ENCODE results near the gene JAZF1. TPM values are rescaled to one million over a fixed set of nuclear protein-coding genes. Genes with fewer than 3 reads are reported as not detected.
A peak's percentile ranks its signal among the peaks of the same experiment; 100 is the strongest.

Gene JAZF1
- total RNA-seq, 1 experiment from 2014 or later: 6.9 TPM

GRCh38 chr7:28075674-28076358 is 104.8 kb downstream of the JAZF1 start:
- no peak for DNase-seq (ENCODE audit: low read depth)

DNA sequence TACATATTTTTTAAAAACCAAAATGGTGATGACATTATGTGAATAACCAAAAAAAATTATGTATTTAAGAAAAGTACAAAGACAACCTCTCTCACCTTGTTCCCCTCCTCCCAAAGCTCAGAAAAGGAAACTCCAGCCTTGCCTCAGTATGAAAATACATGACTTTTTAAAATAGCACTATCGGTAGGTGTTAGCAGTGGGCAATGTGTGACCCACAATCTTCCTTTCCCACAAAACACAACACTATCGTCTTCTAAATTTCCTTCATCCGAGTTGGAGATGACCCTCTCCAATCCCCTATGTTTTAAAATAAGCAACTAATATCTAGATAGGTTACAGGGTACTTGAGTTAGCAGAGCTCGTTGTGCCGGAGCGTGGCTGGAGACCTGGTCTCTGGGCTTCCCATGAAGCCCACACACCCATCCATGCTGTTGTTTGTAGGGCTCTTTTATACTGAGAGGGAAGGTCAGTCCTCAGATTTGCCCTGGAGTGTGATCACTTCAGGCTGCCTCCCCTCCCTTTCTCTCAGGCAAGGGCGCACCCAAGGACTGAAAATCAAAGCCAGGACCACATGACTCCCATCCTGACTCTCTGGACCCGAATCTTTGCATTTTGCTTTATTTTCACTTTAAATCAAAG is 107.6 kb downstream of the JAZF1 start:
- no peak for DNase-seq (ENCODE audit: low read depth)

DNA sequence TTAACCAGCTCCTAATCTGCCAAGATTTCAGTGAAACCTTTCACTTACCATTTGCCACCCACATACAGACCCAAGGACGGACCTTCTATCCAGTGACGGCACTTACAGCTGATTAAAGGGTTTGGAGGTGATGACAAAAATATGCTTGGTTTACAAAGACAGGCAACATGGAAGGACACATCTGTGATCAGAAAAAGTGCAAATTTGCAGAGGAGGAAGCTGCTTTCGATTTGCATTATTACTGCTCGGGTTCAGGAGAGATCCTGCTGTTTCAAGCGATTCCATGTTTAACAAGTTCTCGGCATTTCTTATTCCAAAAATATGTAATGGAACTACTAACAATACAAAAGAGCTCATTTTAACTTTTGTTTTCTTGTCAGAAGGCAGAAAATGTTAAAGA is 109.0 kb downstream of the JAZF1 start:
- no peak for DNase-seq (ENCODE audit: low read depth)

- no peak for DNase-seq (ENCODE audit: low read depth)
Observed at GRCh38 chr7:28070297-28071055, 110.1 kb downstream of the JAZF1 start.

DNA sequence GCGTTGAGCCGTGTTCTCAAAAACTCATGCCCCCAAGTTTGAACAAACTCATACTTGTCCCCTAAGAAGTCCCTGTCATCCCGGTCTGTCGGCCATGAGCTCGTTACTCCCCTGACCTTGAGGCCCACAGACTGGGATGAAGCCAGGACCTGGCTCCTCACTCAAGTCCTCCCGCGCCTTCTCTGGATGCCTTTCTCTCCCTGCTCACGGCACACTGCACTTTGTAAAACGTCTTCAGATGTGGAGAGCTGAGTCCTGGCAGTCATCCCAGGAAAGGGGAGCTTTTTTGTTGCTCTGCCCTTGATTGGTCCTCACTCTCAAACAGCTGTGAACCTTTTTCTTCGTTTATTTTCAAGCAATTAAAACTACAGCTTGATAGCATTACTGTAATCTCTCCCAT is 110.8 kb downstream of the JAZF1 start:
- DNase-seq (ENCODE audit: low read depth): no peak

- no peak for DNase-seq (ENCODE audit: low read depth)
Observed at GRCh38 chr7:28069388-28069787, 111.2 kb downstream of the JAZF1 start.

DNA sequence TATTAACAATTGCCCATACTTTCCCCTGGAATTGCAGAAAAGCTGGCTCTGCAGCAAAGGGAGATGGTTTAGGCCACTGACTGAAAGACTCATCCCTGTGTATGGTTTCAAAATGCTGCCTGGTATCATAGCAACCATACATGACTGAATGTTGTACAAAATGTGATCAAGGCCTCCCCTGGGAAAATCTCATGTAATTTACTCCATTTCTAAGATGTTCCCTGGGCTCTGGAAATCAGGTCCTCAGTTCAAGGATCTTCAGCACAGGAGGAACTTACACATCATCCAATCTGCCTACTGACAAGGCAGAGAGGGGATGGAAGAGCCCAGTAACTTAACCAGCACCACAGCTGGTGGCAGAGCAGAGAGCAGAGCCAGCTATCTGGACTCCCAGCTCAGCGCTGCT is 111.8 kb downstream of the JAZF1 start:
- DNase-seq (ENCODE audit: low read depth): no peak

DNA sequence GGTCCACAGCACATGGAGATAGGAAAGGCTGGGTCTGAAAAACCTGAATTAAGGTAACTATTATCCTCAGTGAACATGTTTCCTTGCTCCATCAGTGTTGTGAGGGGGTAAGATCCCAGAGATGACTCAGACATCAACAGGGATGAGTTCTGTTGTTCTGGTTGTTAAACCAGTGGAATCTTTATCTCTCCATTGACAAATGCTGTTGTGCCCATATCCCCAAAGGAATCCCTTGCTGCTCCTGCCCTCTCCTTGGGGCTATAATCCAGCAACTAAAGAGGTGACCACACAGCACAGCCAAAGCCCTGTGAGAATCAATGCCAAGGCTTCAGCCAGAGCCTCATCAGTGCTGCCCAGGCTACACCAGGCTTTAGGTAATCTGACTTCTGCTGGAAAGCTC is 113.4 kb downstream of the JAZF1 start:
- no peak for DNase-seq (ENCODE audit: low read depth)

DNA sequence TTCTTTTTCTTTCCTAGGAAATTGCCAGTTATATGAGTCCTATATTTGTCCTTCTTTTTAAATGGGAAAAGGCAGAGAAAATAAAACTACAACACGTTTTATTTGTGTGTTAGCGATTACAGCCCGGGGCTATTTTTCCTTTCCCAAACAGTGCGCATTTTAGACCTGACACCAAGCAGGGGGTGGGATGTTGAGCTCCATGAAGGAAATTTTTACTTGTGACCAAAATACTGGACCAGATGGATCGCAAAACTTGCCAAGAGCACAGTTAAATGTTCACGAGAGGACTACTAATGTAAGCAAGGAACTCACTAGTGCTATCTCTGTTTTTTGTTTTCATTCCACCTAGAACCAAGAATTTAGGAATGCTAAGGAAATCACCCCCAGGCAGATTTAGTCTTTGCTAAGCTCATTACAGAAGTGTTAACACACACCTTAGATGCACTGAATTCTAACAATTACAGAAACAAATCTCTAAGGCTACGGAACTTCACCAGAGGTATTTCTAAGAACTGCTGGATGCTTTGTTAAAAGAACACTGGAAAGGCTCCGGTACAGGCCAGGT is 114.8 kb downstream of the JAZF1 start:
- no peak for DNase-seq (ENCODE audit: low read depth)

DNA sequence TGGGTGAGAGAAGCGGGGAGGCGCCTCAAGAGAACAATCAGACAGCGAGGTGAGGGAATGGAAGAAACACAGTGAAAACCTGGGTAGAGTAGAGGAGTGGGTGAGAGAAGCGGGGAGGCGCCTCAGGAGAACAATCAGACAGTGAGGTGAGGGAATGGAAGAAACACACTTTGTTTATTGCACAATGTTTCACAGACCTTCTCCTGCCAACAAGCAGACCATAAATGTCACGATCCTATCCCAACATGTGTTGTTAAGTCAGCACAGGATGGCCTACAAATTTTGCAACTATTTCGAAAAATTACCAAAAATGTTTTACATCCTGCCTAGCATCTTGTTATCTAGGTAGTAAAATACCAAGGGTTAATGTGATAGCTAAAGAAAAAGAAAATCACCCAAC is 115.3 kb downstream of the JAZF1 start:
- DNase-seq (ENCODE audit: low read depth): no peak

GRCh38 chr7:28064437-28064836 is 116.2 kb downstream of the JAZF1 start:
- no peak for DNase-seq (ENCODE audit: low read depth)

GRCh38 chr7:28062197-28062991 is 118.2 kb downstream of the JAZF1 start:
- DNase-seq (ENCODE audit: low read depth): peak; percentile 88

GRCh38 chr7:28061824-28062196 is 118.8 kb downstream of the JAZF1 start:
- DNase-seq (ENCODE audit: low read depth): peak; percentile 46

GRCh38 chr7:28060371-28060950 is 120.1 kb downstream of the JAZF1 start:
- DNase-seq (ENCODE audit: low read depth): no peak

DNA sequence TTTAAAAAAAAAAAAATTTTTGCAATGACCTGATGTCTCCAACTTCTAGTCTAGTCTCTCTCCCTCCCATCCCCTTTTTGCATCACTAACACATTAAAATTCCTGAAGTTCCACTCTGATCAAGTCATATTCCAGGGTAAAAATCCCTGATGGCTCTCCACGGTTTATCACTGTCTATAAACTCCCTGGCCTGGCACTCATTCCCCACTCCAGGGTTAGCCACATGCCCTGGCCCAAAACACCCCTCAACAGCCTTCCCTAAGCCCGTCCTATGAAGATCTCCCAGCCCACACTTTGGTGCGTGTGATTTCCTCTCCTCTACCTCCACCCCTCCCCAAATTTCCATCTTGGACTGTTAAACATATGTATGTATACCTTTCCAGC is 125.4 kb downstream of the JAZF1 start:
- DNase-seq (ENCODE audit: low read depth): peak; percentile 47

DNA sequence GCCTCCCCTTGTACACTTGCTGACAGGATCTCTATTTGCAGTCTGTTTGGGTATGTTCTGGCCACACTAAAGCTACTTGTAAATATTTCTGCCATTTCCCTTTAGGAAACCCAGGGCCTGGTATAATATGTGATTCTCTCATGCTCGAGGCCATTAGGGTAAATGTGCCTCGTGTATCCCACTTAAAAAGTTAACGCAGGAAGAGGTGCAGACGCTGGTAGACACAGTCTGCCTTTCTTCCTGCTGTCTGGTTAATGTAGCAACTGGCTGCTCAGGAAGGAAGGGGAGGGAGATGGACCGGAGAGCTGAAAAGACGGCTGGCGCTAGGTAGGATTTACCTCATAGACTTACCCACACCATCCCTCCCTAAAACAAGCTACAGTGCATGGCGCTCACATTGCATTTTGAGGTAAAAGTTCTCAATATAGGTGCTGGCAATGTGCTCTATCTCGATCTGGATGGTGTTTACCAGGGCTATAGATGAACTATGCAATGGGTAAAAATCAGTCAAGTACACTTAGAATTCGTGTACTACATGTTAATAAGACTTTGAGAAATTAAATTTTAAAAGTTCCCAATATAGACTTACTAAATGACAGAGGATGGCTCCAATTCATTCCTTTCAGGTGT is 125.9 kb downstream of the JAZF1 start:
- peak; percentile 36 for DNase-seq (ENCODE audit: low read depth)

DNA sequence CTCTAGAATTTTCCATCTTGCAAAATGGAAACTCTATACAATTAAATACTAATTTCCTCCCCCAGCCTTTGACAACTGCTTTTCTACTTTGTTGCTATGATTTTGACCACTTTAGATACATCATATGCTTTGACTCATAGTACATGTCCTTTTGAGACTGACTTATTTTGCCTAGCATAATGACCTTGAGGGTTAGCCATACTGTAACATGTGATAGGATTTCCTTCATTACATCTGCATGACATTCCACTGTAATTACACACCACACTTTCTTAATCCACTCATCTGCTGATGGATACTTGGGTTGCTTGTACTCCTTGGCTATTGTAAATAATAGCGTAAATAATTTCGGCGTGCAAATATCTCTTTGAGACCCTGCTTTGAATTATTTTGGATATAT is 127.7 kb downstream of the JAZF1 start:
- peak; percentile 57 for DNase-seq (ENCODE audit: low read depth)

GRCh38 chr7:28048694-28049093 is 131.9 kb downstream of the JAZF1 start:
- no peak for DNase-seq (ENCODE audit: low read depth)

DNA sequence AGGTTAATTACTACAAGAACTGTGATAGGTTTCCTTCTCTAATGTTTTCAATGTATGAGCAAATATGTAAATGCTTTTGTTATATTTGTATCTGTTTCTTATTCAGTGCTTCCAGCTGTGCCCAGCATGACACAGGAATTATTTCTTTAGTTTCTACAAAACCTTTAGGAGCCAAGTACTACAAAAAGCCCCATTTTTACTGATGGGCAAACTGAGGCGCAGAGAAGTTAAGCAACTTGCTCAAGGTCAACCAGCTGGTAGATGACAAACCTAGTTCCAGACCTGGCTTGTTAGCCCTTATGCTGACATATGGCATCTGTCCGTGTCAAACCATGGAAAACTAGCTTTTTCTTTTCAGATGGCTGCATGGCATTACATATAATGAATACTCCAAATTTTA is 134.6 kb downstream of the JAZF1 start:
- DNase-seq (ENCODE audit: low read depth): no peak

DNA sequence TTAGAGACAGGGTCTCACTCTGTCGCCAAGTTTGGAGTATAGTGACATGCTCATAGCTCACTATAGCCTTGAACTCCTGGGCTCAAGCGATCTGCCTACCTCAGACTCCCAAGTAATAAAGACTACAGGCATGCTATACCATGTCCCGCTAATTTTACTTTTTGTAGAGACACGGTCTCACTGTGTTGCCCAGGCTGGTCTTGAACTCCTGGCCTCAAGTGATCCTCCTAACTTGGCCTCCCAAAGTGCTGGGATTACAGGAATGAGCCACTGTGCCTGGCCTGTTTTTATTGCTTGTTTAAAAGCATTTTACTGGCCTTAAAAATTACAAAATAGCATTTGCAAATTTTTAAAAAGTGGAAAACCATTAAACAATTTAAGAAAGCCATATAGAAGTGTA is 135.0 kb downstream of the JAZF1 start:
- no peak for DNase-seq (ENCODE audit: low read depth)

DNA sequence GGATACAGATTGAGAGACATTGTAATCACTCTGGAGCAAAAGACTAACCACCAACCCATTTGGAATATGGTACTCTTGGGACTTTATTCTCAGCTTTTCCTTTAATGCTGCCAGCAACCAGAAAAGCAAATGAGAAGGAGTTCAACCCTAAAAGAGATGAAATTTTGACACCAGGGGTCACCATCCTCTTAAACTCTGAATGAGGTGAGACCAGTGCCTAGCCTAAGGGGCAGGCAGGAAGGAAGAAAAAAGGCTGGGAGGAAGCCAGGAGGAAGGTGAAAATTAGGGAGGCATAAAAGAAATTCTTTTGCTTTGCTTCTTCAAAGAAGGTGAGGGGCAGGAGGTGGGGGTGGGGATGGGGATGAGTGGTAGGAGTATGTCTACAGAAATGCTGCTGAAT is 135.8 kb downstream of the JAZF1 start:
- DNase-seq (ENCODE audit: low read depth): no peak

Measured in Daoy (cell line).